Neural crest cell (in vitro differentiated cells): Measurements from ENCODE around the gene ATP4A. TPM values are rescaled to one million over a fixed set of nuclear protein-coding genes. Genes with fewer than 3 reads are reported as not detected.

Experiments
- DNase-seq: peaks from one replicate; pipeline ENCODE4 v3.0.0; 2021; ENCODE audit warnings: low read depth, mixed read lengths, low spot score
- H3K27ac Mint-ChIP-seq: one replicate; pipeline ENCODE4 v1.8.0; 2021; ENCODE audit warnings: mild to moderate bottlenecking, mixed read lengths; ENCODE audit not compliant: unreplicated experiment
- H3K27me3 Mint-ChIP-seq: 2 replicates; pipeline ENCODE4 v1.8.0; 2021; ENCODE audit warnings: low read depth, mild to moderate bottlenecking, mixed read lengths
- H3K36me3 Mint-ChIP-seq: 2 replicates; pipeline ENCODE4 v1.8.0; 2021; ENCODE audit warnings: low read depth, mild to moderate bottlenecking, mixed read lengths
- H3K4me1 Mint-ChIP-seq: 2 replicates; pipeline ENCODE4 v1.8.0; 2021; ENCODE audit warnings: mixed read lengths
- H3K4me3 Mint-ChIP-seq: one replicate; pipeline ENCODE4 v1.8.0; 2021; ENCODE audit warnings: mild to moderate bottlenecking, mixed read lengths
- H3K9me3 Mint-ChIP-seq: 2 replicates; pipeline ENCODE4 v1.8.0; 2021; ENCODE audit warnings: mixed read lengths
- CTCF ChIP-seq: fragments of 200-600 bp; sonication (generic); conservative IDR thresholded peaks from 2 replicates; pipeline ENCODE4 v1.5.0; 2021; ENCODE audit warnings: antibody characterized with exemption, mild to moderate bottlenecking
- total RNA-seq: library from RNA; stranded (reverse); gene quantifications from 2 replicates; pipeline ENCODE4 v1.2.1, GENCODE V29; 2021

Gene ATP4A
- total RNA-seq, 1 donor from 2014 or later, result not detected

GRCh38 chr19:35539314-35539713 lies 24.1 kb downstream of the ATP4A start:
- H3K4me3 Mint-ChIP-seq, result peak overlapping the region; percentile 35

GRCh38 chr19:35534803-35535480 lies 28.5 kb downstream of the ATP4A start:
- Mint-ChIP-seq H3K27ac (peak overlapping the region; percentile 6), H3K36me3 (no peaks in the 10 kb centered on the region), H3K9me3 (no peaks in the 10 kb centered on the region), H3K4me3 (no peak overlapping the region), H3K27me3 (no peaks in the 10 kb centered on the region), H3K4me1 (no peaks in the 10 kb centered on the region)
- no peak for DNase-seq
- no peak for TF ChIP-seq CTCF

More at GRCh38 chr19:35539314-35539713, 24.1 kb downstream of the ATP4A start:
- no peaks in the 10 kb centered on the region for H3K27me3 Mint-ChIP-seq
- no peaks in the 10 kb centered on the region for H3K9me3 Mint-ChIP-seq
- peaks cover 2% of the 10 kb centered on the region for H3K4me1 Mint-ChIP-seq
- no peak for DNase-seq
- H3K36me3 Mint-ChIP-seq, result peaks cover 4% of the 10 kb centered on the region
- H3K27ac Mint-ChIP-seq, result no peak overlapping the region
- no peak for TF ChIP-seq CTCF

GRCh38 chr19:35533822-35534392 lies 29.6 kb downstream of the ATP4A start:
- Mint-ChIP-seq H3K27ac (no peak overlapping the region), H3K9me3 (no peaks in the 10 kb centered on the region), H3K36me3 (no peaks in the 10 kb centered on the region), H3K4me1 (no peaks in the 10 kb centered on the region), H3K4me3 (no peak overlapping the region), H3K27me3 (no peaks in the 10 kb centered on the region)
- DNase-seq, result no peak
- no peak for TF ChIP-seq CTCF

- no peaks in the 10 kb centered on the region for H3K4me1 Mint-ChIP-seq
- no peaks in the 10 kb centered on the region for H3K27me3 Mint-ChIP-seq
- no peak within 1 kb of the TSS for H3K4me3 Mint-ChIP-seq
- no peak within 1 kb of the TSS for H3K27ac Mint-ChIP-seq
- no peak for TF ChIP-seq CTCF
- no peak for DNase-seq
- no peaks in the 10 kb centered on the region for H3K9me3 Mint-ChIP-seq
- no peaks in the 10 kb centered on the region for H3K36me3 Mint-ChIP-seq
Observed at GRCh38 chr19:35533201-35533821, 30.1 kb downstream of the ATP4A start, which contains the start of gene GAPDHS. TSS of gene GAPDHS (plus strand) at chr19:35533456. CDS start at chr19:35533528, 72 bp downstream.

GRCh38 chr19:35531291-35531690 lies 32.2 kb downstream of the ATP4A start:
- no peaks in the 10 kb centered on the region for H3K9me3 Mint-ChIP-seq

More at GRCh38 chr19:35531291-35531690, 32.2 kb downstream of the ATP4A start:
- no peak for TF ChIP-seq CTCF
- no peak for DNase-seq
- Mint-ChIP-seq H3K36me3 (no peaks in the 10 kb centered on the region), H3K4me1 (no peaks in the 10 kb centered on the region), H3K27me3 (no peaks in the 10 kb centered on the region), H3K4me3 (no peak overlapping the region), H3K27ac (no peak overlapping the region)
